GM18951 (cell line): ENCODE measurements around the gene PQBP1.

ENCODE experiments used
- POLR2A ChIP-seq: IDR thresholded peaks from 4 replicates; pipeline ENCODE4 v1.6.1; 2011; ENCODE audit warnings: mild to moderate bottlenecking; ENCODE audit not compliant: insufficient read length, insufficient read depth; ENCODE audit errors: extremely low read depth
- in situ Hi-C: fragments of 300-500 bp; cut with MboI; formaldehyde crosslinking; loops from one replicate; pipeline ENCODE4 v1.12.0; 2022; ENCODE audit warnings: low sequenced_read_pairs, mixed read lengths, inconsistent platforms; ENCODE audit not compliant: unreplicated experiment

Gene PQBP1

DNA sequence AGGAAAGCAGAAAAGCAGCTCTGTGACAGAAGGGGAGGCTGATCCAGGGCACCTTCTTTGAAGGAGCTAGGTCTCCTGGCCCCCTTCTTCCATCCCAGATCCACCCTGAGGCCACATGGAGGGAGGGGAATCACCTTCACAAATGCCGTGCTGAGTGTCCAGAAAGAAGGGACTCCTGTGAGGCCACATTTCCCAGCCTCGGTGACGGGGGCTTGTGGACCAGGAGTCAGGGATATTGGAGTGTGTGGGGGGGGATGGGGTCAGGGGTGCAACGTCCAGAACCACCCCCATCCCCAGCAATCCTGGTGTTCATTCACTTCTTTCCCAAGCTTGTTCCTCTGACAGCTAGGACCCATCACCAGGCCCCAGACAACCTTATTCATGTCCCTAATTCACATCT is 4.8 kb upstream of the PQBP1 start:
- in situ Hi-C loops, result no loop called here
- TF ChIP-seq POLR2A, result no peak

GRCh38 chrX:48893556-48894348 is 4.0 kb upstream of the PQBP1 start:
- in situ Hi-C loops, result no loop called here
- TF ChIP-seq POLR2A, result no peak

DNA sequence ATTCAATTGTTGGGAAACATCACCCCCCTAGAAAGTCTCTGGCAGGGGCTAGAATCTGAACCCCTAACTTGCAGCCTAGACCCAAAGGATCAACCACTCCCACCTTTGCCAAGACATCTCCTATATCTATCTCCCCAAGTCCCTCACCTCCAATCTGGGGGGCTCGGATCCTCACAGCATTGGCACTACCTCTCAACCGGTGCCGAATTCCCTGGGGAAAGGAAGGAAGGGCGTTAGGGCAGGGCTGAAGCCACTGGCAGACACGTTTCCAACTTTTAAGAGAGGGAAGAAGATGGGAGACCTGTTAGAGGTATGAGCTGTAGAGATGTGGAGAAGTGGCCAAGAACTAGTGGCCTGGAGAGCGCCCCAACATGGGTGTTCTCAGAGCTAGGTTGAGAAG is 2.8 kb upstream of the PQBP1 start:
- TF ChIP-seq POLR2A, result no peak
- in situ Hi-C loops, result no loop called here

DNA sequence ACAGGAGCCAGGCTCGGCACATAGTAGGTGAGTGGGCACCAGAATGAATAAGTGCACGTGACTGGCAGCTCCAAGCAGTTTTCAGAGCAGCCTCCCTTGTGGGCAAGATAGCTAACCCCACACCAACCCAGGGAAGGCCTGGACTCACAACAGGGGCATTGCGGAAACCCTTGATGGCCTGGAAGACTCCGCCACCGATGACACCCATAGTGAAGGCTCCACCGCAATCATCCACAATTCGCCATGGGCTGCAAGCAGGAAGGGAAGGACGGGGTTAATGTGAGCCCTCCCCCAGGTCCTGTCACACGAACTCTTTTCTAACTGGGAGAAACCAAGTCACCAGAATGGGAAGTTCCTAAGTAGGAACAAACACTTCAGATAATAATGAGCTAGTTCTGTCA is 1.1 kb upstream of the PQBP1 start:
- in situ Hi-C loops, result no loop called here
- no peak for TF ChIP-seq POLR2A

DNA sequence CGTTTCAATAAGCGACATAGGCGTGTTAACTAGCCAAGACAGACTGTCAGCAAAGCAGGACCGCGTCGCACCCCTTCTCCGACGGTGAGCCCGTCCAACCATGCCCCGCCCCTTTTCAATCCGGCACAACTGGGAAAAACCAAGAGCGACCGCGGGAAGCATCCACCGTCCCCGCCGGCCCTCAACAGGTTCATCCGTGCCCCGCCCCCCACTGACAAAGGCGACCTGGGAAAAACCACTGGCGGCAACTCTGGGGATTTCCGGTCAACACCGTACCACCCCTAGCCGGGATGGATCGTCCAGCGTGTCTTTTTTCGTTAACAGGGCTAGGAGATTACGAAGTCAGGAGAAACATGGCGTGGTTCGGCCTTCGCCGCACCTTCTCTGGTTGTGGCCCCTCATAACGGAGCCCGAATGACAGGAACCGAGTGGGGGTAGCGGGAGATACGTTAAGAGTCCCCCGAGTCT is 539 bp upstream of the PQBP1 start:
- in situ Hi-C loops, result no loop called here
- TF ChIP-seq POLR2A, result no peak

- in situ Hi-C loops, result no loop called here
- TF ChIP-seq POLR2A, result no peak
Observed at GRCh38 chrX:48899078-48899410, 1.3 kb downstream of the PQBP1 start.

DNA sequence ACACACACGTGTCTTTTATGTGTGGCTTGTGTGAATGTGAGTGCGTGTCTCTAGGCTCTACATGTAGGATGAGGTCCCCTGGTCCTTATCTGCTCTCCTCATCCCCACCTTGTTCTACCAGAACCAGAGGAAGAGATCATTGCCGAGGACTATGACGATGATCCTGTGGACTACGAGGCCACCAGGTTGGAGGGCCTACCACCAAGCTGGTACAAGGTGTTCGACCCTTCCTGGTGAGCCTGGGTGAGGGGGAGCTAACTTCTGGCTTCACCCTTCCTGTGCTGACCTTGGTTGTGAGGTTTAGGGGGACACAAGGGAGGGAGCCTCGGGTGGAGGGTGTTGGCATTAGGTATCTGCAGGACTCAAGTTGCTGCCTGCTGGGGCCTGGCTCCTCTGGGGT is 3.3 kb downstream of the PQBP1 start:
- TF ChIP-seq POLR2A, result no peak
- in situ Hi-C loops, result no loop called here

- in situ Hi-C loops, result no loop called here
- TF ChIP-seq POLR2A, result no peak
Observed at GRCh38 chrX:48902135-48902534, 4.4 kb downstream of the PQBP1 start.

DNA sequence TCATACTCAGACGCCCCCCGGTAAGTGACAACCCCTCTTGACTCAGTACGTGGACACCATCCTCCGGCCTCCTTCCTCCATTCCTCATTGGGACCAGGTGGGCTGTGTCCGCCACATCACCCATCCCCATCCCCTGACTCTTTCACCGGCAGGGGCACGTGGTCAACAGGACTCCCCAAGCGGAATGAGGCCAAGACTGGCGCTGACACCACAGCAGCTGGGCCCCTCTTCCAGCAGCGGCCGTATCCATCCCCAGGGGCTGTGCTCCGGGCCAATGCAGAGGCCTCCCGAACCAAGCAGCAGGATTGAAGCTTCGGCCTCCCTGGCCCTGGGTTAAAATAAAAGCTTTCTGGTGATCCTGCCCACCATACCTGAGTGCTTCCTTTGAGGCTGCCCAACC is 5.0 kb downstream of the PQBP1 start:
- in situ Hi-C loops, result no loop called here
- TF ChIP-seq POLR2A, result no peak

- in situ Hi-C loops, result no loop called here
- no peak for TF ChIP-seq POLR2A
Observed at GRCh38 chrX:48903290-48903689, 5.6 kb downstream of the PQBP1 start.

- in situ Hi-C loops, result no loop called here
- TF ChIP-seq POLR2A, result no peak
Observed at GRCh38 chrX:48904180-48904579, 6.5 kb downstream of the PQBP1 start.

- in situ Hi-C loops, result no loop called here
- TF ChIP-seq POLR2A, result no peak
Observed at GRCh38 chrX:48904626-48905025, 6.9 kb downstream of the PQBP1 start.

- in situ Hi-C loops, result no loop called here
- no peak for TF ChIP-seq POLR2A
Observed at GRCh38 chrX:48905090-48905790, 7.5 kb downstream of the PQBP1 start.

GRCh38 chrX:48908600-48908999 is 10.9 kb downstream of the PQBP1 start:
- in situ Hi-C loops, result no loop called here
- no peak for TF ChIP-seq POLR2A
